Measurements from ENCODE around the gene ZNF513. TPM values are rescaled to one million over a fixed set of nuclear protein-coding genes. Genes with fewer than 3 reads are reported as not detected.

ZNF513 gene
- total RNA-seq, 2 donors from 2014 or later, result 4.7 to 6.2 TPM

- no peak for DNase-seq (ENCODE audit: low spot score)
- no peaks in the 10 kb centered on the region for H3K27me3 ChIP-seq
- no peaks in the 10 kb centered on the region for H3K9me3 ChIP-seq
- H3K27ac ChIP-seq, result no peak overlapping the region
- no peak overlapping the region for H3K4me3 ChIP-seq
- H3K36me3 ChIP-seq, result no peaks in the 10 kb centered on the region
- no peaks in the 10 kb centered on the region for H3K4me1 ChIP-seq
- no peak for TF ChIP-seq CTCF (IDR thresholded peaks at IDR 0.05)
These were observed 42.4 kb upstream of the ZNF513 start for GRCh38 chr2:27422958-27423357.

- H3K9me3 ChIP-seq, result no peaks in the 10 kb centered on the region
- H3K27me3 ChIP-seq, result no peaks in the 10 kb centered on the region
- no peak overlapping the region for H3K27ac ChIP-seq
- DNase-seq (ENCODE audit: low spot score), result no peak
- no peaks in the 10 kb centered on the region for H3K4me1 ChIP-seq
- TF ChIP-seq CTCF (IDR thresholded peaks at IDR 0.05), result no peak
- H3K4me3 ChIP-seq, result no peak overlapping the region
- H3K36me3 ChIP-seq, result no peaks in the 10 kb centered on the region
These were observed 41.2 kb upstream of the ZNF513 start for GRCh38 chr2:27421660-27422250.

GRCh38 chr2:27420996-27421395, 40.5 kb upstream of the ZNF513 start:
- H3K27me3 ChIP-seq, result no peaks in the 10 kb centered on the region
- no peak overlapping the region for H3K4me3 ChIP-seq
- no peak overlapping the region for H3K27ac ChIP-seq
- TF ChIP-seq CTCF (IDR thresholded peaks at IDR 0.05), result no peak
- no peaks in the 10 kb centered on the region for H3K9me3 ChIP-seq
- H3K4me1 ChIP-seq, result no peaks in the 10 kb centered on the region
- no peak for DNase-seq (ENCODE audit: low spot score)
- no peaks in the 10 kb centered on the region for H3K36me3 ChIP-seq

- no peak for TF ChIP-seq CTCF (IDR thresholded peaks at IDR 0.05)
These were observed 35.6 kb upstream of the ZNF513 start for GRCh38 chr2:27416151-27416550.

GRCh38 chr2:27412419-27413152, 32.1 kb upstream of the ZNF513 start:
- Histone ChIP-seq H3K4me3 (no peak overlapping the region), H3K27me3 (no peaks in the 10 kb centered on the region), H3K36me3 (no peaks in the 10 kb centered on the region), H3K27ac (no peak overlapping the region), H3K9me3 (no peaks in the 10 kb centered on the region), H3K4me1 (peaks cover 0 to 20% of the 10 kb centered on the region in 2 donors)
- DNase-seq (ENCODE audit: low spot score), result no peak
- TF ChIP-seq CTCF (IDR thresholded peaks at IDR 0.05), result no peak

More at GRCh38 chr2:27416151-27416550, 35.6 kb upstream of the ZNF513 start:
- Histone ChIP-seq H3K27ac (no peak overlapping the region), H3K4me3 (no peak overlapping the region), H3K27me3 (no peaks in the 10 kb centered on the region), H3K4me1 (no peaks in the 10 kb centered on the region), H3K9me3 (no peaks in the 10 kb centered on the region), H3K36me3 (no peaks in the 10 kb centered on the region)
- DNase-seq (ENCODE audit: low spot score), result no peak
